ENCODE data around the gene PSEN1.

GRCh38 chr14:73267474-73267873, 131.2 kb downstream of the PSEN1 start:
- TF ChIP-seq EP300 (IDR thresholded peaks at IDR 0.05) = no peak
- TF ChIP-seq POLR2A (IDR thresholded peaks at IDR 0.05) = no peak

All from ovary (tissue), 1 donor.